IMR-90 (cell line): ENCODE results near the gene RRP15. TPM values are rescaled to one million over a fixed set of nuclear protein-coding genes. Genes with fewer than 3 reads are reported as not detected.

Experiments used
- ATAC-seq: fragments of 200-7000 bp; cut with Tn5 transposase; 2 replicates; pipeline ENCODE4 v1.9.1; 2020; ENCODE audit warnings: low read depth, mild to moderate bottlenecking, moderate library complexity
- BruUV-seq: library from RNA; stranded (reverse); fragments of 400-500 nt; replicated peaks from 2 replicates; lab custom pipeline; 2021; lab: Mats Ljungman, UMichigan
- CTCF ChIA-PET: fragments of 300-600 bp; formaldehyde crosslinking; extraction: SDS; loops from one replicate; lab custom pipeline; 2021; ENCODE audit warnings: antibody characterized with exemption; lab: Yijun Ruan, JAX
- POLR2A ChIA-PET: fragments of 300-600 bp; sonication (Branson Sonifier 250); formaldehyde crosslinking; loops from one replicate; lab custom pipeline; 2022; ENCODE audit warnings: antibody characterized with exemption; ENCODE audit not compliant: unreplicated experiment; lab: Charles Lee
- DNase-seq: peaks from one replicate; pipeline ENCODE4 v3.0.0; 2013
- H2AFZ ChIP-seq: replicated peaks from 2 replicates; pipeline ENCODE3; 2013; ENCODE audit warnings: low read length, mild to moderate bottlenecking; ENCODE audit not compliant: poor library complexity
- H2AK5ac ChIP-seq: 2 replicates; pipeline ENCODE4 v1.6.1; 2013; ENCODE audit warnings: low read depth, low read length, inconsistent platforms
- H2AK9ac ChIP-seq: replicated peaks from 2 replicates; pipeline ENCODE3; 2013; ENCODE audit warnings: mild to moderate bottlenecking, low read depth, low read length, moderate library complexity; ENCODE audit not compliant: poor library complexity
- H2BK120ac ChIP-seq: 2 replicates; pipeline ENCODE4 v1.6.1; 2013; ENCODE audit warnings: low read depth, low read length, inconsistent platforms
- H2BK15ac ChIP-seq: 3 replicates; pipeline ENCODE4 v1.6.1; 2013; ENCODE audit warnings: low read depth, low read length, inconsistent platforms
- H2BK20ac ChIP-seq: 2 replicates; pipeline ENCODE4 v1.6.1; 2013; ENCODE audit warnings: low read depth, mild to moderate bottlenecking, inconsistent platforms, low read length, moderate library complexity
- H2BK5ac ChIP-seq: 2 replicates; pipeline ENCODE4 v1.6.1; 2013; ENCODE audit warnings: mild to moderate bottlenecking, low read depth, low read length, inconsistent platforms; ENCODE audit not compliant: poor library complexity, severe bottlenecking
- H3K14ac ChIP-seq: replicated peaks from 2 replicates; pipeline ENCODE4 v1.6.1; 2013; ENCODE audit warnings: low read depth, low read length, inconsistent platforms
- H3K18ac ChIP-seq: 2 replicates; pipeline ENCODE4 v1.6.1; 2013; ENCODE audit warnings: low read depth, low read length, control low read depth
- H3K23ac ChIP-seq: 2 replicates; pipeline ENCODE4 v1.6.1; 2013; ENCODE audit warnings: low read depth, low read length, inconsistent platforms
- H3K27ac ChIP-seq: 2 replicates; pipeline ENCODE4 v1.5.1; 2013; ENCODE audit warnings: mild to moderate bottlenecking, control low read depth, low read length; ENCODE audit not compliant: insufficient read depth
- H3K27me3 ChIP-seq: 2 replicates; pipeline ENCODE4 v1.6.1; 2013; ENCODE audit warnings: low read length; ENCODE audit not compliant: control insufficient read depth, insufficient read depth
- H3K36me3 ChIP-seq: 2 replicates; pipeline ENCODE4 v1.6.1; 2013; ENCODE audit warnings: low read length, mixed read lengths; ENCODE audit not compliant: control insufficient read depth, insufficient read depth
- H3K4ac ChIP-seq: 2 replicates; pipeline ENCODE4 v1.6.1; 2013; ENCODE audit warnings: low read depth, low read length, inconsistent platforms
- H3K4me1 ChIP-seq: 2 replicates; pipeline ENCODE4 v1.6.1; 2013; ENCODE audit warnings: low read length, mixed read lengths; ENCODE audit not compliant: control insufficient read depth, insufficient read depth
- H3K4me2 ChIP-seq: 2 replicates; pipeline ENCODE4 v1.6.1; 2013; ENCODE audit warnings: low read depth, mild to moderate bottlenecking, control low read depth, low read length, moderate library complexity
- H3K4me3 ChIP-seq: 2 replicates; pipeline ENCODE4 v1.5.1; 2013; ENCODE audit warnings: low read depth, mild to moderate bottlenecking, control low read depth, low read length, moderate library complexity; ENCODE audit not compliant: insufficient read depth
- H3K56ac ChIP-seq: 2 replicates; pipeline ENCODE4 v1.6.1; 2013; ENCODE audit warnings: low read length, inconsistent platforms; ENCODE audit not compliant: insufficient read depth; ENCODE audit errors: extremely low read depth
- H3K79me1 ChIP-seq, 2 experiments: 2 replicates each; pipeline ENCODE4 v1.6.1; 2013; ENCODE audit warnings: low read length in 2 of 2, inconsistent platforms in 1 of 2, low read depth in 1 of 2
- H3K9ac ChIP-seq: 2 replicates; pipeline ENCODE4 v1.6.1; 2013; ENCODE audit warnings: low read depth, low read length, control low read depth
- H3K9me1 ChIP-seq: 2 replicates; pipeline ENCODE4 v1.6.1; 2013; ENCODE audit warnings: low read length, inconsistent platforms; ENCODE audit not compliant: insufficient read depth
- H3K9me3 ChIP-seq: 2 replicates; pipeline ENCODE4 v1.6.1; 2013; ENCODE audit warnings: low read length; ENCODE audit not compliant: control insufficient read depth, insufficient read depth
- H4K20me1 ChIP-seq: 2 replicates; pipeline ENCODE4 v1.6.1; 2013; ENCODE audit warnings: low read length, inconsistent platforms; ENCODE audit not compliant: insufficient read depth
- H4K5ac ChIP-seq: 2 replicates; pipeline ENCODE4 v1.6.1; 2013; ENCODE audit warnings: mild to moderate bottlenecking, low read depth, low read length, control low read depth
- H4K8ac ChIP-seq, 2 experiments: 2 replicates each; pipeline ENCODE4 v1.6.1; 2013; ENCODE audit warnings: low read depth in 2 of 2, low read length in 2 of 2, control low read depth in 1 of 2, inconsistent platforms in 1 of 2
- H4K91ac ChIP-seq: 2 replicates; pipeline ENCODE4 v1.6.1; 2013; ENCODE audit warnings: low read depth, low read length, inconsistent platforms; ENCODE audit not compliant: insufficient read depth
- FOS ChIP-seq: fragments of 150-350 bp; IDR thresholded peaks from 2 replicates; pipeline ENCODE4 v1.6.1; 2016; ENCODE audit warnings: low read depth, low read length
- RAD21 ChIP-seq: IDR thresholded peaks from 2 replicates; pipeline ENCODE4 v1.6.1; 2012; ENCODE audit warnings: low read length, improper control_type of control experiment
- WGBS, 2 experiments: methylation state at CpG; one replicate each; pipeline versions ENCODE4 v1.1.5 to v1.1.7; 2013; ENCODE audit warnings: missing lambda C conversion rate in 2 of 2; ENCODE audit not compliant: insufficient read length in 1 of 2; ENCODE audit errors: extremely low coverage in 2 of 2; 5-methylcytosine and 5-hydroxymethylcytosine counted together
- dilution Hi-C: fragments of 300-500 bp; cut with HindIII; formaldehyde crosslinking; loops from one replicate; pipeline ENCODE4 v1.14.3; 2018; ENCODE audit warnings: low sequenced_read_pairs; ENCODE audit not compliant: unreplicated experiment
- in situ Hi-C: fragments of 300-500 bp; cut with MboI; formaldehyde crosslinking; loops from 3 replicates; pipeline ENCODE4 v1.14.3; 2019; ENCODE audit warnings: low sequenced_read_pairs, inconsistent platforms, mixed read lengths
- intact Hi-C: fragments of 100-400 bp; cut with micrococcal nuclease; formaldehyde crosslinking; loops from 2 replicates; pipeline ENCODE4 v1.10.0; 2022
- polyA plus RNA-seq, 3 experiments: library from polyadenylated mRNA; depleted of rRNA; stranded (reverse); fragments of >200 nt; gene quantifications; 2 replicates each; pipeline ENCODE4 v1.2.3, GENCODE V29; 2012; ENCODE audit warnings: low replicate concordance in 1 of 3
- total RNA-seq: library from RNA; depleted of rRNA; stranded (reverse); fragments of >200 nt; gene quantifications from 2 replicates; pipeline ENCODE4 v1.2.3, GENCODE V29; 2012

The RRP15 gene
- total and polyA plus RNA-seq, 2 of the 4 experiments (the other 2 are of a cell fraction), result 3.1 to 4.1 TPM

GRCh38 chr1:218374401-218375353, 89.6 kb downstream of the RRP15 start:
- no peaks in the 10 kb centered on the region for H3K27me3 ChIP-seq
- peaks cover 12% of the 10 kb centered on the region for H3K9me1 ChIP-seq
- ChIA-PET POLR2A (no interaction called here), CTCF (interaction anchor here (0.7 kb wide), 1 partner anchor 111 kb away, joined by 3 read pairs; no protein-coding TSS in a partner anchor)
- peak overlapping the region; percentile 55; the same call in 1 of the 2 replicates for H2BK20ac ChIP-seq
- H3K27ac ChIP-seq, result peak overlapping the region; percentile 76
- peak overlapping the region; percentile 58 for H3K9ac ChIP-seq
- H3K36me3 ChIP-seq, result no peaks in the 10 kb centered on the region
- H2BK120ac ChIP-seq, result peak overlapping the region; percentile 71
- H4K5ac ChIP-seq, result peak overlapping the region; percentile 84
- peak overlapping the region; percentile 57 for H2BK15ac ChIP-seq
- peaks cover 12 to 15% of the 10 kb centered on the region in 2 experiments; a peak in 3 of 4 replicates for H3K79me1 ChIP-seq
- H4K91ac ChIP-seq, result 0 out of 2 replicates have a peak overlapping the region, but pooled peaks have one; percentile 49
- H3K4ac ChIP-seq, result peak overlapping the region; percentile 65
- H2BK5ac ChIP-seq, result peak overlapping the region; percentile 41
- DNase-seq (peak; percentile 56), ATAC-seq (peak; percentile 2; the same call in 1 of the 2 replicates)
- 0 out of 2 replicates have a peak overlapping the region, but pooled peaks have one; percentile 68 for H2AK5ac ChIP-seq
- peak overlapping the region; percentile 57; the same call in 1 of the 2 replicates for H3K23ac ChIP-seq
- no TSS peak for BruUV-seq
- peak; percentile 74 for TF ChIP-seq FOS
- no peak for TF ChIP-seq RAD21
- no peak overlapping the region for H3K56ac ChIP-seq
- dilution Hi-C loops (no loop called here), in situ Hi-C loops (no loop called here), intact Hi-C loops (loop anchor here (5.0 kb wide), 3 partner anchors 88 to 163 kb away; no protein-coding TSS in a partner anchor)
- H4K20me1 ChIP-seq, result peaks cover 4% of the 10 kb centered on the region
- peak overlapping the region; percentile 63 for H3K14ac ChIP-seq
- no peak overlapping the region for H3K4me3 ChIP-seq
- H3K18ac ChIP-seq, result peak overlapping the region; percentile 95
- H3K4me1 ChIP-seq, result peaks cover 27% of the 10 kb centered on the region
- peak overlapping the region; percentile 77 for H3K4me2 ChIP-seq
- no CpG with 5 or more reads among the region's 7 CpGs for WGBS, 2 experiments
- H2AFZ ChIP-seq, result no peak overlapping the region
- no peaks in the 10 kb centered on the region for H3K9me3 ChIP-seq
- H2AK9ac ChIP-seq, result no peak overlapping the region
- peak overlapping the region in 1 of 2 experiments; percentile 38; a peak in 1 of 4 replicates for H4K8ac ChIP-seq
